ENCODE results near the gene NAIF1.

The NAIF1 gene

DNA sequence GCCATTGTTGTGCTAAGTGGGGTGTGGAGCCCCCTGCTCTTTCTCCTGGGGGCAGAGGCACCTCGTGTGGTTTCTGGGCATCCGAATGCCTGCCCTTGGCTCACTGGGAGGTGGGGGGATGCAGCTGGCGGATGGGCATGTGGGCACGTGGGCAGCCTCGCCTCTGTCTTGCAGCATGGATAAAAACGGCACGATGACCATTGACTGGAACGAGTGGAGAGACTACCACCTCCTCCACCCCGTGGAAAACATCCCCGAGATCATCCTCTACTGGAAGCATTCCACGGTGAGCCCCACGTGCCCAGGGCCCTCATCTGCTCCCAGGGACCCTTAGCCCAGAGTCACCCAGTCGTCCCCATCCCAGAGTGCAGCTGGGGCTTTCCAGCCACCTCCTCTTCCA lies 35.1 kb upstream of the NAIF1 start:
- DNase-seq = no peak

DNA sequence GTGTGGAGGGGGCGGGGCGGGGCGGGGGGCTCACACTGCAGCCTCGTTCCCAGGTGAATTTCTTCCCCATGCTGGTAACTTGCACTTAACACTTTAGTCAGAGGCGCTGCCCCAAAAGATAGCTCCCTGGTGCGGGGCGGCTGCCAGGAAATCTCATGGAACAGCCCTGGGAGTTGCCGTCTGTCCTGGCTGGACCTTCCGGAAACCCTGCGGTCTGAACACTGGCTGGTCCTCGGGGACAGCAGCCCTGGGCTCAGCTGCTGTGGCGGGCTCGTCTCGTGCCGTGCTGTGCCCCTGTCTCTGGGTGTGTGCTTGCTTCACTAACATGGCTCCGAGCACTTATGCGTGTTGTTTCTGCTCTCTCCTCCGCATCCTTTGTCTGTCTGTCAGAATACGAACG lies 34.6 kb upstream of the NAIF1 start:
- DNase-seq = no peak

- DNase-seq = peak; percentile 9
These were observed 34.1 kb upstream of the NAIF1 start for GRCh38 chr9:128101231-128101661.

DNA sequence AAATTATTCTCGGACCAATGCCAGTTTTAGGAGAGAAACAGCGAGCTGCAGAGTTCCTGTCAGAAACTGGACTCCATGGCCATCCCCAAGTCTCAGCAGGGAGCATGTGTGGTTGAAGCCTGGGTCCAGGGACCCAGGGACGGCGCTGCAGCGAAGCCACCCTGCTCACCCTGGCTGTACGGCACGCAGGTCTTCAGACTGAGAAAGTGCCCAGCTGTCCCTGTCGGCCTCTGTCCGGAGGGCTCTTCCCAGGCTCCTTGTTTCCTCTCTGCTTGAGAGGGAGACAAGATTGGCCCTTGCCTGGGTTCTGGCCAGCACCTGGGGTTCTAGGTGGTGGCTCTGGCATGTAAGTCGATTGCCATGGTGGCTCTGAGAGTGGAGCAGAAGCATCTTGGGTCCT lies 33.5 kb upstream of the NAIF1 start:
- DNase-seq = no peak

GRCh38 chr9:128099932-128100491 lies 32.9 kb upstream of the NAIF1 start:
- DNase-seq = no peak

DNA sequence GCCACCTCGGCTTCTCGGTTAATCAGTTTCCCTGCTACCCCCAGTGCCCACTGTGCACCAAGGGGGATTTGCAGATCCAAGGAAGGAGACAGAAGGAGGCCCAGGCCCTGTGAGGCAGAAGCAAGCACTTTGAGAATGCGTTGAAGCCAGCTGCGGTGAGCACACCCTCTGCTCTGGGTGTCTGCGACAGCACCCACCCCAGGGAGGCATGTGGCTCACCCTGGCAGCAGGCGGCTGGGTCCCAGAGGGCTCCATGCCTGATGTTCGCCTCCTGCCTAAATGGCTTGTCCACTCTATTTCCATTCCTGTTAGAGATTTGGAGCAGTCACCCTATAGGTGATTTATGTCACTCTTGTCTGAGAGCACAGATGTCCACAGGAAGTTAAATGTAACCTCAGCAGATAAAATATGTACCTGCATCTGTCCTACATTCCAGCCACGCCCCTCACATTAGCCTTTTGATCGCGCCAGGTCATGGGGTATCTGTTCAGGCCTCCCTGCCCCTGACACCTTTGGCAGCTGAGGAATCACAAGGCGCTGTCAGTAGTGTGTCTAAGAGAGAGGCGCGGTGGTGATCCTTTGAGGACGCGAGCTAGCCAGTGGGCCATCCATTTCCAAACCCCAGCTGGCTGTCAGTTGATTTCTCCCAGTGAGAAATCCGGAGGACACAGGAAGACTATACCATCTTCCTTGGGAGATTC lies 32.3 kb upstream of the NAIF1 start:
- no peak for DNase-seq

- DNase-seq = peak; percentile 97
These were observed 31.4 kb upstream of the NAIF1 start for GRCh38 chr9:128098297-128099230.

DNA sequence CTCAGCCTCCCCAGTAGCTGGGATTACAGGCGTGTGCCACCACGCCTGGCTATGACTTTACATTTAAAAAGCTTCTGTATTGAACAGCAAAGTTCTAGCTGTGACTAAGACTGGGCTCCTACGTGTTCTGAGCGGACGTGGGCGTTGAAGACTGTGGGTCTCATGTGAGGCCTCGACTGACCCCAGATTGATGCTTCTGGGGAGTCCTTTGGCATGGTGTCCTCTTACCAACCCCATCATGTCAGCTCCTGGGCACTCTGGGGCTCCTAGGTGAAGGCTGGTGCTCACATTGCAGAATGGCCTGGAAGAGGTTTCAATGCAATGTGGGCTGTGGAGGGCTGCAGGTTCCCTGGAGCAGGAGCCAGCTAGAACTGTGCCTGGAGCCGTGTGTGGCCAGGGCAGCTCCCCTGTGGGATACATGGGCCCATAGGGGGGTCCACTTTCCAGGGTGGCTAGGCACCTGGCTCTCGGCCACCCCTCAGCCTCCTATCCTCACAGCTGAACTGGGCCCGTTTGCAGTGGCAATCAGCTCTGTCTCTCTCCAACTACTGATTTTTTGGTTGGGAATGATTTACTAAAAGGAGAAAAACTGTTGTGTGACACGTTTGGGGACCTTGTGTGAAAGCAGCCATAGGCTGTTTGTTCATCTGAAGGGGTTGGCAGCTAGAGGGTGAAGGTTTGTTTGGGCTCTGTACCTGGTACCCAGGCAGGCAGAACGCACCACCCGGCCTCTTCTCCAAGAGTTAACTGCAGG lies 30.6 kb upstream of the NAIF1 start:
- DNase-seq = no peak

DNA sequence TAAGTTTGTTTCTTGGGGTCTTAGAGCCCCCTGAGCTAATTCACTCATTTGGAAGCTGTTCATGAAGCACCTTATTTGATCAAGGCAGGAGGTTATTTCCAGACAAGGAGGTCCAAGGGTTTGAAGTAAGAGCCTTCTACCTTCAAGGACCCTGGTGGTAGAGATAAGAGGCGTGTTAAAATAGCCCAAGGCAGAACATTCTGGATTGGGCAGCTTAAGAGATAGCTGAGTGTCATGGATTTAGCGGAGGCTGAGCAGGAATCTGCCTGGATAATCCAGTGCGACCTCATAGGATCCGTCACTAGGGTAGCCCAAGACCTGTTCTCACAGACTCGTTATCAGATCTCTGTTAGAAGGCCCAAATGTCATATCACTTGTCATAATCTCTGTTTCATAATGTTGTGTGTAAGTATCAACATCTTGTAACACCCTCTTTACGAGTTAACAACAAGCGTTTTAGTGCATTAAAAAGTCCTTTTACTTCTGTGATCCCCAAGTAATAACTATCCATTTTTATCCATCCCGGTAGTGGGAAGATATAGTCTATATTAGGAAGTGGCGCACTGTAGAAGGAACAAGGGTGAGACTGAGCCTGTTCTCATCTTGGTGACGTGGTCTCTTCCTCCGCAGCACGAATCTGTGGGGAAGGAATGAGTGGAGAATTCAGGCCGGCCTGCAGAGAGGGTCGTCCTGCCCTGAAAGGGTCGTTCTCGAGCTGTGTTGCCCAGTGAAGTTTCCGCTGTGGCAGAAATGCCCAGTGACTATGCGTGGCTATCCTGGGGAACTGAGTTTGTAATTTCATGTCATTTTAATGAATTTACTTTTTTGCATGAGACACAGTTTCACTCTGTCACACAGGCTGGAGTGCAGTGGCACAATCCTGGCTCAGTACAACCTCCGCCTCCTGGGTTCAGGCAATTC lies 29.8 kb upstream of the NAIF1 start:
- no peak for DNase-seq

DNA sequence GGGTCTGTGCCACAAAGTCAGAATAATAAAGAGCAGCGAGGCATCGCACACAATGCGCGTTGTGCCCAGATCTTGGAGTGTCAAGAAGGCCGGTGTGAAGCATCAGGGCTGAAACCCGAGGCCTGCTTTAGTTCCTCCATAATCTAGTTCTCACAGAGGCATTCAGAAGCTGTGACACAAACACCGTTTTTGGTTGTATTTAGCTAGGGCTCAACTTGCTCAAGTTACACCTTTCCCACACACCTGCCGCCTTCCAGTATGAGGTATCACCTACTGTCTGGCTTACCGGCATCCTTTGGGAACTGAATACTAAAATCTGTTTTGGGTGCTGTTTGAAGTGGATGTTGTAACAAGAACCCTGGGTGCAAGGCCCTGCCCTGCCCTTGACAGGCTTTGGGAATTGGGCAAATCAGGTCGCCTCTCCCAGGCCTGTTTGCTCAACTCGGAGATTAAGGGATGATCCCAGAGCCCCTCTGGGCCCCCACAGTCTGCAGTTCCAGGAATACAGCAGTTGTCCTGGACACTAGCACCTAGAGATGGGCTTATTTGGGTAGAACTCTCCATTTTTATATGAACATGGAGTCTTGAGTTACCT lies 27.9 kb upstream of the NAIF1 start:
- DNase-seq = no peak

GRCh38 chr9:128094166-128094949 lies 27.2 kb upstream of the NAIF1 start:
- peak; percentile 95 for DNase-seq

GRCh38 chr9:128093011-128093410 lies 25.9 kb upstream of the NAIF1 start:
- no peak for DNase-seq

DNA sequence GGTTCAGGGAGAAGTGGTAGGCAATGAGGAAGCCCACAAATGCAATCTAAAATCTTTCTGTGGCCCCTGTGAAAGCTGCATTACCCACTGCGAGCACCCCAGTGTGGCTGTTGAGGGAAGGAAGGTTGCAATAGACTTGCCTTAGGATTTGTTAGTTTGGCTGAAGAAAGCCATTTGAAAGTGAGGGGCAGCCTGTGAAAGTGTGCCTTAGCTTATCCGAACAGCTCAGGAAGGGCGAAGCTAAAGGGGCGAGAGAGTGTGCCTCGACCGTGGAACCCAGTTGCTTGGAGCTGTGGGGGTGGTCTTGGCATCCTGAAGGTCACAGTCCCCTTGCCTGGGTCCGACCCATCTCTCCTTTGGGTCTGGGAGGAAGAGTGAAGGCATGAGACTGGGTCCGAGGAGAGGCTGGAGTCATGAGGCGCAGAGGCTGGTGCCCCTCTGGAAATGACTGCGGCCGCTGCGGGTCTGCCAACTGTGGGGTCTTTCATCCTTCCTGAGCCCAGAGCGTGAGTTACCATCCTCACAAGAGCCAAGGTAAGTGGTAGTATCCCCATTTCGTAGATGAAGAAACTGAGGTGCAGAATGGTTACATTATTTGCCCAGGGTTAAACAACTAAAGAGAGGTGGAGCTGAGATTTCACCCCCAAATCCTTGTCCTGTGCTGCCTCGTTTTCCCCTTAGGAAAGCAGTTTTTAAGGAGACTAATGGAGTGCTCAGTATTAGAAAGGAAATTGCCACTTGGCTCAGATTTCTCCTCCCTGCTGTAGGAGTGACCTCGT lies 25.3 kb upstream of the NAIF1 start:
- no peak for DNase-seq

DNA sequence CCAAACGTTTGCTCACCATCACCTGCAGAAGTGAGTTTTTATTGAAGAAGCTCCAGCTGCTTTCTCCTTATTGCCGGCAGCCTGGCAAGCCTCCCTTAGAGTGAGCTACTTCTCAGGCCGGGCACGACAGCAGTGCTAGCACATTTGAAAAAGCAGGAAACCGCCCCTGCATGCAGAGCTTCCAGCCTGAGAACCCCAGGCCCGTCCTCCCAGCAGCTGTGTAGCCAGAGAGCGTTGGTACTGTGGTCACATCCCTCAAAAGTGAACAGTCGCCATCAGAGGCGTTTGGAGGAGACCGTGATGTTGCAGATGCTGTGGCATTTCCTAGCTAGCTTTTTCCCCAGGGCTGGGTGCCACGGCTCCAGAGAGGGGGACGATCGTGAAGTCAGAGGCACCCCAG lies 24.5 kb upstream of the NAIF1 start:
- no peak for DNase-seq

DNA sequence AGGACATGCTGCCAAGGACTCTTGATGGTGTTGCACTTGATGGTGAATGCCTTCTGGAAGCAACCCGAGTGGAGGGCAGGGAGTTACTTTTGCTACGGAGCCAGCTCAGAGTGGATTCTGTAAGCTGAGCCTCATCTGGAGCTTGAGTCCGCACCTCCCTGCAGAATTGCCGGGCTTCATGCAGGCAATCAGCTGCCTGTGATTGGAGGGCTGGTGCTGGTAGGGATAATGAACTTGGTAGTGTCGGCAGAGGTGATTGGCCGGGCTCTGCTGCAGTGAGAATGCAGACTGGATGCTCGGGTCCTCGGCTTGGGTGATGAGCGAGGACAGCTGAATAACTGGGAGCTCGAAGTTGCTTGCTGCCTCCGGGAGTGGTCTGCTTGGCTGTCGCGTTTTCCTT lies 24.0 kb upstream of the NAIF1 start:
- DNase-seq = peak; percentile 6

DNA sequence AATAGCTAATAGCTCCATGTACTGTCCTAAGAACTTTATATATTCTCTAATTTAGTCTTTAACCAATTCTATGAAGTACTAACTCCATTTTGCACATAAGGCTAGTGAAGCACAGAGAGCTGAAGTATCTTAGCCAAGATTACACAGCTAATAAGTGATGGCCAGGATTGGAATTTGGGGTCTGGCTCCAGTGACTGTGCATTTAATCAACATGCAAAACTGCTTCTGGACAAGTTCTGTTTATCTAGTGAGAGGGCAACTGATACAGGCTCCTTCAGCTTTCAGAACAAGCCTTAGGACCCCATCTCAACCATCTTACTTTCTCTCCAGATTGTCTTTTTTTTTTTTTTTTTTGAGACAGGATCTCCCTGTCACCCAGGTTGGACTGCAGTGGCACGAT lies 22.2 kb upstream of the NAIF1 start:
- no peak for DNase-seq

DNA sequence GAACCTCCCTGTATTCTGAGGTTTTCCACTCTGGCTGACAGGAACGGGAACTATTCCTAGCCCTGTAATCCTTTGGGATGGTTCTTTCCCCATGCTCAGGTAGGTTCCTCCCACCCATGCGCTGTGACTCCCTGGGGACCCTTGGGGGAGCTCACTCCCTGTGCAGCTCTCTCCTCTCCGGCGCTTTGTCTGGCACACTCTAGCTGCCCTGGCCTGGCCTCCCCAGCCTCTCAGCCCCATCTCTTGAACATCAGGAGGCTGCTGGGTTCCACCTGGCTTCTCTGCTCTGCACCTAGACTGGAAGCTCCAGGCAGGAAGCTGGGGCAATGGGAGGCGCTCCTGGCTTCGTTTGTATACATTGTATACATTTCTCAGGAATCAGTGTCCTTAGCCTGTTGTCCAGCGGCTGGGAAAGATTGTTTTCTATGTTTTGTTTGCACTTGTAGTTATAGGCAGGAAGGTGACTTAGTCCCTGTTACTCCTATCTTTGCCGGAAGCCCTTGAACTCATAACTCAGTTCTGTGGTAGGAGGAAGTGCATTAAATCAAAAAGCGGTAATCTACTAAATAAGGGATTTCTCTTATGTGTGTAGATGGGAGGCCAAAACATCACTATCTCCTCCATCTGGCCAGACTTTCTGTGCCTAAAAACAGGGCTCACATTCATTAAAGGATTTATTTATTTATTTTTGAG lies 21.3 kb upstream of the NAIF1 start:
- no peak for DNase-seq

DNA sequence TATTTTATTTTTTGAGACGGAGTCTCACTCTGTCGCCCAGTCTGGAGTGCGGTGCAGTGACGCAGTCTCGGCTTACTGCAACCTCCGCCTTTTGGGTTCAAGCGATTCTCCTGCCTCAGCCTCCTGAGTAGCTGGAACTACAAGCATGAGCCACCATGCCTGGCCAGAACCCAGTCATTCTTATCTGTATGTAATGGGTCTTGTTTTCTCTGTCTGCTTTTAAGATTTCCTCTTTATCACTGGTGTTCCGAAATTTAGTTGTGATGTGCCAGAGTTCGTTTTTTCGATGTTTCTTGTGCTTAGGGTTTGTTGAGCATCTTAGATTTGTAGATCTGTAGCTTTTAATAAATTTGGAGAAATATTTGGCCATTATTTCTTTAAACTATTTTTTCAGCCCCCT lies 20.1 kb upstream of the NAIF1 start:
- no peak for DNase-seq

GRCh38 chr9:128085943-128086342 lies 18.8 kb upstream of the NAIF1 start:
- DNase-seq = no peak
